GM20000 (cell line): ENCODE measurements around the gene SSNA1.

ENCODE experiments used
- DNase-seq: peaks from one replicate; pipeline ENCODE4 v3.0.0; 2012; ENCODE audit warnings: low spot score
- CTCF ChIP-seq: IDR thresholded peaks from 2 replicates; pipeline ENCODE4 v1.5.1; 2012; ENCODE audit warnings: mild to moderate bottlenecking, control low read depth; ENCODE audit errors: extremely low read depth, missing control alignments

SSNA1 gene

GRCh38 chr9:137211532-137211931 is 23.1 kb downstream of the SSNA1 start:
- no peak for DNase-seq
- TF ChIP-seq CTCF, result no peak

GRCh38 chr9:137212520-137212919 is 24.0 kb downstream of the SSNA1 start:
- TF ChIP-seq CTCF, result no peak
- no peak for DNase-seq

- DNase-seq, result no peak
- no peak for TF ChIP-seq CTCF
Measured at GRCh38 chr9:137213160-137214060, 24.9 kb downstream of the SSNA1 start.

- no peak for TF ChIP-seq CTCF
- DNase-seq, result no peak
Measured at GRCh38 chr9:137214620-137215019, 26.1 kb downstream of the SSNA1 start.

GRCh38 chr9:137215196-137215986 is 26.9 kb downstream of the SSNA1 start:
- no peak for DNase-seq
- TF ChIP-seq CTCF, result no peak

GRCh38 chr9:137216188-137216965 is 27.9 kb downstream of the SSNA1 start:
- no peak for TF ChIP-seq CTCF
- DNase-seq, result no peak
